WERI-Rb-1 (cell line): ENCODE data around the gene C5.

Experiments
- DNase-seq: peaks from one replicate; pipeline ENCODE4 v3.0.0-alpha.2; 2020
- H3K27ac ChIP-seq: fragments of 250-450 bp; sonication (Bioruptor Pico); 2 replicates; pipeline ENCODE4 v1.5.1; 2020; ENCODE audit warnings: mild to moderate bottlenecking, moderate library complexity
- H3K27me3 ChIP-seq: fragments of 250-450 bp; sonication (Bioruptor Pico); 2 replicates; pipeline ENCODE4 v1.5.1; 2021; ENCODE audit warnings: mild to moderate bottlenecking, low read depth, moderate library complexity; ENCODE audit not compliant: insufficient read depth, severe bottlenecking
- H3K36me3 ChIP-seq: fragments of 250-450 bp; sonication (Bioruptor Pico); 2 replicates; pipeline ENCODE4 v1.5.1; 2020; ENCODE audit warnings: mild to moderate bottlenecking, moderate library complexity
- H3K4me3 ChIP-seq: 2 replicates; pipeline ENCODE4 v1.5.1; 2011; ENCODE audit warnings: low read depth, mild to moderate bottlenecking, control low read depth, low read length
- H3K9me3 ChIP-seq: fragments of 250-450 bp; sonication (Bioruptor Pico); 2 replicates; pipeline ENCODE4 v1.5.1; 2021; ENCODE audit warnings: mild to moderate bottlenecking, moderate library complexity; ENCODE audit not compliant: severe bottlenecking
- TF ChIP-seq, protein P1 (sequence below): IDR thresholded peaks from 2 replicates; pipeline ENCODE4 v1.5.1; 2011; ENCODE audit warnings: low read depth, mild to moderate bottlenecking, control low read depth, inconsistent platforms, low read length

C5 gene

DNA sequence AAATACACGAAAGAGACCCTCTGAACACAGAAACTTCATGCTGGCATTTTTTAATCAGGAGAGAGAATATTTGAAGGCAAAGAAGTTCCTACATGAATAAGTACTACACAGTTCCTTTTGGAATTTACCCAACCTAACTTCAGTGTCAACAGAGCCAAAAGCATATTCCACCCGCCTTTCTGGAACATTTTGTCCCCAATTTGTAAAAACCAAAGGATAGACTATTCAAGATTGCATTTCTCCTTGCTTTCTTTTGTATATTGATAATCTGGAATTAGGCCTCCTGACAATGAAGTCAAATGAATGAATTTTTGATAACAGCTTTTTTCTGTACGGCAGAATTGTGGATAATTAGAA lies 84.1 kb downstream of the C5 start:
- Histone ChIP-seq H3K4me3 (no peak overlapping the region), H3K9me3 (no peaks in the 10 kb centered on the region), H3K27me3 (no peaks in the 10 kb centered on the region), H3K36me3 (no peaks in the 10 kb centered on the region), H3K27ac (no peak overlapping the region)
- TF ChIP-seq, protein P1, sequence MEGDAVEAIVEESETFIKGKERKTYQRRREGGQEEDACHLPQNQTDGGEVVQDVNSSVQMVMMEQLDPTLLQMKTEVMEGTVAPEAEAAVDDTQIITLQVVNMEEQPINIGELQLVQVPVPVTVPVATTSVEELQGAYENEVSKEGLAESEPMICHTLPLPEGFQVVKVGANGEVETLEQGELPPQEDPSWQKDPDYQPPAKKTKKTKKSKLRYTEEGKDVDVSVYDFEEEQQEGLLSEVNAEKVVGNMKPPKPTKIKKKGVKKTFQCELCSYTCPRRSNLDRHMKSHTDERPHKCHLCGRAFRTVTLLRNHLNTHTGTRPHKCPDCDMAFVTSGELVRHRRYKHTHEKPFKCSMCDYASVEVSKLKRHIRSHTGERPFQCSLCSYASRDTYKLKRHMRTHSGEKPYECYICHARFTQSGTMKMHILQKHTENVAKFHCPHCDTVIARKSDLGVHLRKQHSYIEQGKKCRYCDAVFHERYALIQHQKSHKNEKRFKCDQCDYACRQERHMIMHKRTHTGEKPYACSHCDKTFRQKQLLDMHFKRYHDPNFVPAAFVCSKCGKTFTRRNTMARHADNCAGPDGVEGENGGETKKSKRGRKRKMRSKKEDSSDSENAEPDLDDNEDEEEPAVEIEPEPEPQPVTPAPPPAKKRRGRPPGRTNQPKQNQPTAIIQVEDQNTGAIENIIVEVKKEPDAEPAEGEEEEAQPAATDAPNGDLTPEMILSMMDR, result no peak
- DNase-seq, result no peak

DNA sequence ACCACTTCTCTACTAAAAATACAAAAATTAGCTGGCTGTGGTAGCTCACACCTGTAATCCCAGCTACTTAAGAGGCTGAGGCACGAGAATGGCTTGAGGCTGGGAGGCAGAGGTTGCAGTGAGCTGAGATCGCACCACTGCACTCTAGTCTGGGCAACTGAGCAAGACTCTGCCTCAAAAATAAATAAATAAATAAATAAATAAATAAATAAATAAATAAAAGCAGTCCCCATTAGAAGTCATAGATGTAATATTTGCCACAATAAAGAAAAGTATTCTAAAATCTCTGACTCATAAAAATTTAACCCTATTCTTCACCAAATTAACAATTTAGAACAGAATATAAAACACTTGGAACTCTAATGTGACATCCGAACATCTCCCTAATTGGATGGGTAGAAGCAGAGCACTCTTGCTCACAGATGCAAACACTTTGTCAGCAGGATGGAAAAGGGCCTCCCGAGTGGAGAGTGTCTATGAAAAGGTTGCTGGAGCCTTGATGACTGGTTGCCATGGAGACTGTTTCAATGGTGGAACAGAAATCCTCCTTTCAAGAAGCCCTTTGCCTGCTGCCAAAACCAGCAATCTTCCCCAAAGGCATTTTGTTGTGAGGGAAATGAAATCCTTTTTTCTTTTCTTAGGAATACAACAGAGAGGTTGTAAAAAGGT lies 84.6 kb downstream of the C5 start:
- no peaks in the 10 kb centered on the region for H3K36me3 ChIP-seq
- TF ChIP-seq, protein P1, result no peak
- no peak overlapping the region for H3K27ac ChIP-seq
- H3K4me3 ChIP-seq, result no peak overlapping the region
- DNase-seq, result no peak
- H3K27me3 ChIP-seq, result no peaks in the 10 kb centered on the region
- no peaks in the 10 kb centered on the region for H3K9me3 ChIP-seq

DNA sequence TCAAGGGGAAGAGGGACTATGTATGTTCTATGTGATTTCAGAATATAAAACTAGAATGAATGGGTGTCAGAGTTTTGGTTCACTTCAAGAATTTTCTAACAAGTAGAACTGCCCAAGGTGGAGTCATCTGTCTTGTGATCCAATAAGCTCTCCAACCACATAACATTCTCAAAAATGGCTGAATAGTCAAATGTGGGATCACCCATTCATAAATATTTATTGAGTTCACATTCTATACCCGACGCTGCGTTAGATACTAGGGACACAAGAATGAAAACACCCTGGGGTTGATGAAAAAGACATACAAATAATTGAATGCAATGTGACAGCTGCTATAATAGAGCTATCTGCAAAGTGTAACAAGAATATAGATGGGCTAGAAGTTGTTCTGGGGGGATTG lies 88.1 kb downstream of the C5 start:
- Histone ChIP-seq H3K4me3 (no peak overlapping the region), H3K27me3 (no peaks in the 10 kb centered on the region), H3K27ac (no peak overlapping the region), H3K36me3 (no peaks in the 10 kb centered on the region), H3K9me3 (no peaks in the 10 kb centered on the region)
- no peak for DNase-seq
- TF ChIP-seq, protein P1, result no peak

DNA sequence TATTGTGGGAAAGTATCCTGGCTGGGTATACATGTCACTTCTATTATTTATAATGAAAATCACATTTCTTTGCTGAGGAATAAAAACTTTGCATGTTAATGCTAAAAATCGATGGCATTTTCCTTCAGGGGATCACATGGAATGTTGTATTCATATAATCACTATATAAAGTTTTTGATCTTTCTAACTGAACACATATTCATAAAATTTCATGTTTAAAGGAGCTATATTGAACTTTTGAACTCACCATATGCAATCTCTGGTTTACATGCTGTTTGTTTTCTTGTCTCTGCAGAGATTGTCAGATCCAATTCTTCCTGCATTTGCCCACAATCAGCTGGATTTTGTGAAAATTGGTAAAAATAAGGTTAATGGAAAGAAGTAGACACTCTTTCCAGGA lies 90.1 kb downstream of the C5 start:
- TF ChIP-seq, protein P1, result no peak
- Histone ChIP-seq H3K27me3 (no peaks in the 10 kb centered on the region), H3K27ac (no peak overlapping the region), H3K9me3 (no peaks in the 10 kb centered on the region), H3K4me3 (no peak overlapping the region), H3K36me3 (no peaks in the 10 kb centered on the region)
- DNase-seq, result no peak

DNA sequence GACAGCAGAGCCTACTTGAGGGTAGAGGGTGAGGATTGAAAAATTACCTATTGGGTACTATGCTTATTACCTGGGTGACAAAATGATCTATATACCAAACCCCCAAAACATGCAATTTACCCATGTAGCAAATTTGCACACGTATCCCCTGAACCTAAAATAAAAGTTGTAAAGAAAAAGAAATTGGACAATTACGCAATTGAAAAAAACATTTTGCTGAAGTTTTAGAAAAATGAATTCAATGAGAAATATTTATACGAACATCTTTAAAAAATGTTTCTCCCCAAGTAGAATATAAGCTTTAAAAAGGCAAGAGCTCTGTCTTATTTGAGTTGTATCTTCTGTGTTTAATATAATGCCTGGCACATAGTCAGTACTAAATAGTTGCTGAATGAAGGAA lies 93.2 kb downstream of the C5 start:
- Histone ChIP-seq H3K27me3 (no peaks in the 10 kb centered on the region), H3K9me3 (no peaks in the 10 kb centered on the region), H3K36me3 (no peaks in the 10 kb centered on the region), H3K4me3 (no peak overlapping the region), H3K27ac (no peak overlapping the region)
- no peak for DNase-seq
- TF ChIP-seq, protein P1, result no peak

DNA sequence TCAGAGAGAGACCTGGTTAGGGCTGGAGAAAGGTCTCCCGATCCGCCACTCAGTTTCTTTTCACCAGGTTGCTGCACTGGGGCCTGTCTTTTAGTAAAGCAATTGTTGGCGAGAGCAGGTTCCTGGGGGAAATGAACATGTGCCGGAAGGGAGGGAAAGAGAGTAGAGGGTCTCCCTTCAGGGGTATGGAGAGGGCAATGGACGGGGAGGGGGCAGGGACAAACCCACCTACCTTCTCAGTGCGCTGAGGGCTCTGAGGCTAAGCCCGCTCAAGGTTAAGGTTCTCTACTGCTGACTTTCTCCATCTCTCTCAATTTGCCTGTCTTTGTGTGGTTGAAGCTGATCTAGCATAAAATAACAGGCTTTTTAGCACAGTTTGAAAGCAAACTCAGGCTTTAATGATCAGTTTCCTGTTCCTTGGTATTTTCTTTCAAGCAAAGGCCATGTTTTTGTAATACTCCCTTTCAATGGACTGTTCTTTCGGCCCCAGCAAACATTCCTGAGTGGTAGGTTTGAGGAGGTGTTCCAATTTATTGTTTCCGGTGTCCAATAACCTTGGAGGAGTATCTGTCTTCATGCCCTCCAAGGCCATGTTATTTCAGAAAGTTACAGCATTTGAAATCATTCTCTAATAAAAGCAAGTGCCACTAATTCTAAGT lies 98.0 kb downstream of the C5 start:
- no peak for DNase-seq
- TF ChIP-seq, protein P1, result no peak
- no peak overlapping the region for H3K27ac ChIP-seq
- no peaks in the 10 kb centered on the region for H3K27me3 ChIP-seq
- peaks cover 5% of the 10 kb centered on the region for H3K9me3 ChIP-seq
- no peak overlapping the region for H3K4me3 ChIP-seq
- H3K36me3 ChIP-seq, result no peaks in the 10 kb centered on the region
